Activated gamma-delta T cell treated with anti-CD3 and anti-CD28 coated beads, Interleukin-2, amount 50 U/mL, for 16 hours (primary cell): ENCODE results near the gene AP1M2.
"Not testable (repeated sequence)": the region's sequence is repeated elsewhere in the genome, so short reads cannot be mapped to it uniquely, and the experiment has no call there.

Source experiments
- DNase-seq: peaks from one replicate; pipeline ENCODE4 v3.0.0-alpha.2; 2020; ENCODE audit warnings: low read depth

AP1M2 gene

GRCh38 chr19:10601999-10602329 lies 14.9 kb upstream of the AP1M2 start:
- DNase-seq, result no peak

GRCh38 chr19:10600149-10600548 lies 13.0 kb upstream of the AP1M2 start:
- DNase-seq, result no peak

GRCh38 chr19:10593820-10594637 lies 6.9 kb upstream of the AP1M2 start:
- DNase-seq, result no peak

- DNase-seq, result no peak
Measured at GRCh38 chr19:10593148-10593547, 6.0 kb upstream of the AP1M2 start.

- no peak for DNase-seq
Measured at GRCh38 chr19:10587839-10588150, 683 bp upstream of the AP1M2 start.

- no peak for DNase-seq
Measured at GRCh38 chr19:10586396-10586795, 716 bp downstream of the AP1M2 start.

- DNase-seq, result no peak
Measured at GRCh38 chr19:10583036-10583776, 3.9 kb downstream of the AP1M2 start.

- DNase-seq, result no peak
Measured at GRCh38 chr19:10582091-10582490, 5.0 kb downstream of the AP1M2 start.

- DNase-seq, result peak; percentile 86
Measured at GRCh38 chr19:10580979-10581631, 6.0 kb downstream of the AP1M2 start.

- DNase-seq, result no peak
Measured at GRCh38 chr19:10577951-10578350, 9.2 kb downstream of the AP1M2 start.

GRCh38 chr19:10575011-10575716 lies 11.9 kb downstream of the AP1M2 start:
- DNase-seq, result no peak

- no peak for DNase-seq
Measured at GRCh38 chr19:10574462-10574861, 12.7 kb downstream of the AP1M2 start.

- DNase-seq, result not testable (repeated sequence)
Measured at GRCh38 chr19:10573793-10574192, 13.3 kb downstream of the AP1M2 start.

- peak; percentile 99 for DNase-seq
Measured at GRCh38 chr19:10568826-10569651, 18.1 kb downstream of the AP1M2 start, which contains the start of gene CDKN2D. Gene CDKN2D (minus strand): TSS chr19:10568979. CDS start chr19:10568653, 326 bp downstream.

- peak; percentile 42 for DNase-seq
Measured at GRCh38 chr19:10568062-10568825, 18.9 kb downstream of the AP1M2 start.

GRCh38 chr19:10567656-10568055 lies 19.5 kb downstream of the AP1M2 start:
- DNase-seq, result no peak

GRCh38 chr19:10566658-10567410 lies 20.3 kb downstream of the AP1M2 start:
- DNase-seq, result peak; percentile 63

GRCh38 chr19:10566408-10566657 lies 20.8 kb downstream of the AP1M2 start:
- no peak for DNase-seq

GRCh38 chr19:10565567-10566407 lies 21.3 kb downstream of the AP1M2 start, which contains the start of gene KRI1:
Gene KRI1 (minus strand): TSS chr19:10566010. CDS start chr19:10565999, 11 bp downstream.
- DNase-seq, result peak; percentile 95
